DOHH2 (cell line): Measurements from ENCODE around the gene MYO18B.

ENCODE experiments used
- CTCF ChIP-seq: fragments of 200-600 bp; sonication (generic); IDR thresholded peaks from one replicate; pipeline ENCODE4 v1.5.1; 2014; ENCODE audit warnings: antibody characterized with exemption, mild to moderate bottlenecking, low read depth, low read length; ENCODE audit not compliant: poor library complexity, severe bottlenecking
- EZH2phosphoT487 ChIP-seq: fragments of 200-600 bp; sonication (generic); IDR thresholded peaks from 2 replicates; pipeline ENCODE4 v1.6.1; 2017; ENCODE audit warnings: borderline replicate concordance, mild to moderate bottlenecking, antibody characterized with exemption, low read length, moderate library complexity, mixed read lengths

- no peak for TF ChIP-seq CTCF
- TF ChIP-seq EZH2phosphoT487: no peak
Measured at GRCh38 chr22:25876871-25877270, 134.9 kb downstream of the MYO18B start.
